MCF 10A (cell line): ENCODE results near the gene TSFM. TPM values are rescaled to one million over a fixed set of nuclear protein-coding genes. Genes with fewer than 3 reads are reported as not detected.

Experiments used
- BruUV-seq: library from RNA; stranded (reverse); fragments of 400-500 nt; replicated peaks from 2 replicates; lab custom pipeline; 2021; lab: Mats Ljungman, UMichigan
- CTCF ChIA-PET: fragments of 300-600 bp; sonication (Branson Sonifier 250); formaldehyde crosslinking; extraction: SDS; loops from one replicate; lab custom pipeline; 2021; ENCODE audit warnings: antibody characterized with exemption, inconsistent platforms; lab: Yijun Ruan, JAX
- POLR2A ChIA-PET: fragments of 300-600, 350-650 bp; sonication (Branson Sonifier 250); formaldehyde crosslinking; extraction: SDS; loops from one replicate; lab custom pipeline; 2020; ENCODE audit warnings: antibody characterized with exemption, inconsistent platforms; lab: Yijun Ruan, JAX
- DNase-seq: peaks from one replicate; pipeline ENCODE4 v3.0.0-alpha.2; 2018; ENCODE audit not compliant: unreplicated experiment
- H3K27ac Mint-ChIP-seq: one replicate; pipeline ENCODE4 v1.8.0; 2022; ENCODE audit warnings: mild to moderate bottlenecking, low read depth, mixed read lengths; ENCODE audit not compliant: unreplicated experiment
- H3K27me3 Mint-ChIP-seq: one replicate; pipeline ENCODE4 v1.8.0; 2022; ENCODE audit warnings: mixed read lengths; ENCODE audit not compliant: insufficient read depth, unreplicated experiment
- H3K36me3 Mint-ChIP-seq: one replicate; pipeline ENCODE4 v1.8.0; 2022; ENCODE audit warnings: mild to moderate bottlenecking, moderate library complexity, mixed read lengths; ENCODE audit not compliant: insufficient read depth, unreplicated experiment
- H3K4me1 Mint-ChIP-seq: one replicate; pipeline ENCODE4 v1.8.0; 2022; ENCODE audit warnings: mixed read lengths; ENCODE audit not compliant: insufficient read depth, unreplicated experiment
- H3K4me3 Mint-ChIP-seq: one replicate; pipeline ENCODE4 v1.8.0; 2022; ENCODE audit warnings: mild to moderate bottlenecking, moderate library complexity, mixed read lengths; ENCODE audit not compliant: unreplicated experiment
- H3K9me3 Mint-ChIP-seq: one replicate; pipeline ENCODE4 v1.8.0; 2022; ENCODE audit warnings: mixed read lengths; ENCODE audit not compliant: unreplicated experiment
- intact Hi-C: fragments of 100-400 bp; cut with micrococcal nuclease; formaldehyde crosslinking; loops from 2 replicates; pipeline ENCODE4 v1.14.1; 2022
- total RNA-seq: library from RNA; stranded (reverse); gene quantifications from 2 replicates; pipeline ENCODE4 v1.2.3, GENCODE V29; 2022
- TF ChIP-seq, protein P1 (sequence below): fragments of 200-600 bp; IDR thresholded peaks from one replicate; pipeline ENCODE4 v1.8.0; 2022; ENCODE audit warnings: antibody characterized with exemption, mild to moderate bottlenecking; ENCODE audit not compliant: unreplicated experiment

TSFM gene
- total RNA-seq, 1 experiment from 2014 or later, result 32.6 TPM

DNA sequence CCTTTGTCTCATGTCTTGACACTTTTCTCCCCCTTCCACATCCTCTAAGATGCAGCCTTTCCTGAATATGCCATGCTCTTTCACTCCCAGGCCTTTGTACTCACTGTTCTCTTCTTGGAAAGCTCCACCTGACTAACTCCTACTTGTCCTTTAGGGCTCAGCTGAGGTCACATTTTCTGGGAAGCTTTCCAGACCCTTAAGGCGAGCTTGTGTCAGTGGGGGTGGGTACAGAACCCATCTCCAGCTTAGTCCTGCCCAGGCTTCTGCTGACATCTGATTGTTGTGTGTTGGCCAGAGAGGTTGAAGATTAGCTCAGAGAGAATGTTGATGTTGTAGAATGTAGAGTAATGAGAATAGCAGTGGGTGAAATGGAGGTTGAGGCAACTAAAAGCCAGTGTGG, 2.9 kb upstream of the TSFM start:
- Mint-ChIP-seq H3K9me3 (no peaks in the 10 kb centered on the region), H3K4me1 (peaks cover 25% of the 10 kb centered on the region), H3K27me3 (no peaks in the 10 kb centered on the region), H3K4me3 (no peak overlapping the region), H3K27ac (no peak overlapping the region), H3K36me3 (peaks cover 31% of the 10 kb centered on the region)
- intact Hi-C loops, result no loop called here
- TF ChIP-seq, protein P1, sequence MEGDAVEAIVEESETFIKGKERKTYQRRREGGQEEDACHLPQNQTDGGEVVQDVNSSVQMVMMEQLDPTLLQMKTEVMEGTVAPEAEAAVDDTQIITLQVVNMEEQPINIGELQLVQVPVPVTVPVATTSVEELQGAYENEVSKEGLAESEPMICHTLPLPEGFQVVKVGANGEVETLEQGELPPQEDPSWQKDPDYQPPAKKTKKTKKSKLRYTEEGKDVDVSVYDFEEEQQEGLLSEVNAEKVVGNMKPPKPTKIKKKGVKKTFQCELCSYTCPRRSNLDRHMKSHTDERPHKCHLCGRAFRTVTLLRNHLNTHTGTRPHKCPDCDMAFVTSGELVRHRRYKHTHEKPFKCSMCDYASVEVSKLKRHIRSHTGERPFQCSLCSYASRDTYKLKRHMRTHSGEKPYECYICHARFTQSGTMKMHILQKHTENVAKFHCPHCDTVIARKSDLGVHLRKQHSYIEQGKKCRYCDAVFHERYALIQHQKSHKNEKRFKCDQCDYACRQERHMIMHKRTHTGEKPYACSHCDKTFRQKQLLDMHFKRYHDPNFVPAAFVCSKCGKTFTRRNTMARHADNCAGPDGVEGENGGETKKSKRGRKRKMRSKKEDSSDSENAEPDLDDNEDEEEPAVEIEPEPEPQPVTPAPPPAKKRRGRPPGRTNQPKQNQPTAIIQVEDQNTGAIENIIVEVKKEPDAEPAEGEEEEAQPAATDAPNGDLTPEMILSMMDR, result no peak
- POLR2A ChIA-PET, result interaction anchor here (0.7 to 0.9 kb wide), 2 partner anchors 66 to 130 kb away, joined by 3 read pairs; no protein-coding TSS in a partner anchor
- no peak for DNase-seq
- CTCF ChIA-PET, result interaction anchor here (0.5 to 1.6 kb wide), 6 partner anchors 12 to 189 kb away, joined by 3 to 5 read pairs (median 3); partner anchors contain the start of genes CYP27B1 and PIP4K2C
- BruUV-seq, result no TSS peak

DNA sequence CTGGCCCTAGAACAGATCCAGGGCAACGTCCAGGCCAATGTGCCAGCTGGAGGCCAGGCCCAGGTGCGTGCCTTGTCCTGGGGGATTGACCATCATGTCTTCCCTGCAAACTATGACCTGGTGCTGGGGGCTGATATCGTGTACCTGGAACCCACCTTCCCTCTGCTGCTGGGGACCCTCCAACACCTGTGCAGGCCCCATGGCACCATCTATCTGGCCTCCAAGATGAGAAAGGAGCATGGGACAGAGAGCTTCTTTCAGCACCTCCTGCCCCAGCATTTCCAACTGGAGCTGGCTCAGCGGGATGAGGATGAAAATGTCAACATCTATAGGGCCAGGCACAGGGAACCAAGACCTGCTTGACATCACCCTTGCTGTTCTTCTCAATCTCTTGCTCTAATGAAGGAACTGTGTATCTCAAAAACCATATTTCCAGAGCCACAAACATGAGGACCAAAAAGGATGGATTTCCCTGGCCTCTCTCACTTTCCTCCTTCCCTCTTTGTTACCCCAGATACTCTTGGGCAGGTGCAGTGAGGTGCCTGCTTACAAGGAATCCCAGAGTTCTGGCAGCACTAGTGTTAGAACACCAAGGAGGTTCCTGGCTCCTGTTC, 2.2 kb upstream of the TSFM start:
- POLR2A ChIA-PET, result interaction anchor here (0.9 to 3.7 kb wide), 2 partner anchors 7 to 65 kb away, joined by 3 to 39 read pairs; partner anchors contain the start of genes EEF1AKMT3 and METTL1
- BruUV-seq, result no TSS peak
- intact Hi-C loops, result no loop called here
- Mint-ChIP-seq H3K4me3 (no peak overlapping the region), H3K4me1 (peaks cover 25% of the 10 kb centered on the region), H3K9me3 (no peaks in the 10 kb centered on the region), H3K27me3 (no peaks in the 10 kb centered on the region), H3K36me3 (peaks cover 37% of the 10 kb centered on the region), H3K27ac (no peak overlapping the region)
- TF ChIP-seq, protein P1, result no peak
- CTCF ChIA-PET, result interaction anchor here (0.5 to 1.5 kb wide), 5 partner anchors 24 to 189 kb away, joined by 3 to 7 read pairs (median 5); partner anchors contain the start of gene PIP4K2C
- no peak for DNase-seq

DNA sequence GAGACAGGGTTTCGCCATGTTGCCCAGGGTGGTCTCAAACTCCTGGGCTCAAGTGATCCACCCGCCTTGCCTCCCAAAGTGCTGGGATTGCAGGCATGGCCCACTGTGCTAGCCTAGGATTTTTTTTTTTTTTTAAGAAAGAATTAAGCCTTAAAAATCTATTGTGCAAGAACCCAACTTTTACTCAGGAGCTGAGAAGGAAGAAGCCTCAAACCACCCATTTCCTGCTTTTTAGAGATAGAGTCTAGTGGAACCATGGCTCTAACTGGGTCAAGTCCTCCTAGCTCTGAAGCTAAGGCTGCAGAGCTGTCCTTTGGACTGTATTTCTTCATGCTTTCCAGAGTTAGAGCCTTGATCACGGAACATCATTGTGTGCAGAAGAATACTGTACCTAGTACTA, 1.3 kb upstream of the TSFM start:
- H3K4me3 Mint-ChIP-seq, result no peak overlapping the region
- peak overlapping the region; percentile 20 for H3K27ac Mint-ChIP-seq
- POLR2A ChIA-PET, result interaction anchor here (0.7 to 3.7 kb wide), 6 partner anchors 8 to 153 kb away, joined by 3 to 39 read pairs (median 3); partner anchors contain the start of genes CTDSP2, CYP27B1, EEF1AKMT3 and METTL1
- H3K36me3 Mint-ChIP-seq, result peaks cover 36% of the 10 kb centered on the region
- no peak for DNase-seq
- H3K9me3 Mint-ChIP-seq, result no peaks in the 10 kb centered on the region
- TF ChIP-seq, protein P1, result no peak
- intact Hi-C loops, result no loop called here
- BruUV-seq, result no TSS peak
- CTCF ChIA-PET, result interaction anchor here (0.7 to 1.5 kb wide), 8 partner anchors 9 to 125 kb away, joined by 3 to 7 read pairs (median 4); partner anchors contain the start of genes EEF1AKMT3 and METTL1
- H3K4me1 Mint-ChIP-seq, result peaks cover 21% of the 10 kb centered on the region
- H3K27me3 Mint-ChIP-seq, result no peaks in the 10 kb centered on the region

DNA sequence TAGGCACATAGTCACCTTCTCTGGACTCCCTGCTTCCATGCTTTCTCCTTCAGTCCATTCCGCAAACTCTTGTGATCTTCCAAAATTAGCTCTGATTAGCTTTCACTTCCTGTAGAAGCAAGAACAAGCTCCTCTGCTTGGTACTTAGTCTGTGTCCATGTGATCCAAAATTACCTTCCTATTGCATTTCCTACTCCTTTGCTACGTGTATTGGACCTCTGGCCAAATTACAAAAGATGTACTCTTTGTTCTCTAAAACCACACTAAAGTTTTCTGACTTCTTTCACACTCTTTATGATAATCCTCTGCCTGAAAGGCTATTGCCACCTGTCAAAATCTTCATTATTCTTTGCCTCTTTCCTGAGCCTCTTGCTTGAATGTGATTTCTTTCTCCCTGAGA, 786 bp upstream of the TSFM start:
- DNase-seq, result no peak
- Mint-ChIP-seq H3K9me3 (no peaks in the 10 kb centered on the region), H3K27ac (peak overlapping the region; percentile 20), H3K27me3 (no peaks in the 10 kb centered on the region), H3K36me3 (peaks cover 36% of the 10 kb centered on the region), H3K4me3 (no peak overlapping the region), H3K4me1 (peaks cover 25% of the 10 kb centered on the region)
- ChIA-PET CTCF (interaction anchor here (0.7 to 1.5 kb wide), 8 partner anchors 9 to 124 kb away, joined by 3 to 6 read pairs (median 4); partner anchors contain the start of genes EEF1AKMT3 and METTL1), POLR2A (interaction anchor here (0.7 to 3.7 kb wide), 5 partner anchors 9 to 136 kb away, joined by 3 to 39 read pairs (median 3); partner anchors contain the start of genes CTDSP2, CYP27B1, EEF1AKMT3 and METTL1)
- TF ChIP-seq, protein P1, result no peak
- intact Hi-C loops, result loop anchor here (1.0 kb wide), 1 partner anchor 124 kb away; no protein-coding TSS in a partner anchor
- BruUV-seq, result no TSS peak
